ENCODE data around the gene CLIC3.

GRCh38 chr9:136952876-136953770, 43.2 kb downstream of the CLIC3 start:
- TF ChIP-seq, protein P1, sequence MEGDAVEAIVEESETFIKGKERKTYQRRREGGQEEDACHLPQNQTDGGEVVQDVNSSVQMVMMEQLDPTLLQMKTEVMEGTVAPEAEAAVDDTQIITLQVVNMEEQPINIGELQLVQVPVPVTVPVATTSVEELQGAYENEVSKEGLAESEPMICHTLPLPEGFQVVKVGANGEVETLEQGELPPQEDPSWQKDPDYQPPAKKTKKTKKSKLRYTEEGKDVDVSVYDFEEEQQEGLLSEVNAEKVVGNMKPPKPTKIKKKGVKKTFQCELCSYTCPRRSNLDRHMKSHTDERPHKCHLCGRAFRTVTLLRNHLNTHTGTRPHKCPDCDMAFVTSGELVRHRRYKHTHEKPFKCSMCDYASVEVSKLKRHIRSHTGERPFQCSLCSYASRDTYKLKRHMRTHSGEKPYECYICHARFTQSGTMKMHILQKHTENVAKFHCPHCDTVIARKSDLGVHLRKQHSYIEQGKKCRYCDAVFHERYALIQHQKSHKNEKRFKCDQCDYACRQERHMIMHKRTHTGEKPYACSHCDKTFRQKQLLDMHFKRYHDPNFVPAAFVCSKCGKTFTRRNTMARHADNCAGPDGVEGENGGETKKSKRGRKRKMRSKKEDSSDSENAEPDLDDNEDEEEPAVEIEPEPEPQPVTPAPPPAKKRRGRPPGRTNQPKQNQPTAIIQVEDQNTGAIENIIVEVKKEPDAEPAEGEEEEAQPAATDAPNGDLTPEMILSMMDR (conservative IDR thresholded peaks at IDR 0.05; ENCODE audit: low read depth, low read length), result no peak
- TF ChIP-seq EZH2 (IDR thresholded peaks at IDR 0.05; ENCODE audit: borderline replicate concordance, low read depth, low read length, poor library complexity, severe bottlenecking), result no peak

Measured in A673 (cell line).